Cerebellar cortex (tissue), 1 donor: ENCODE results near the gene USB1.

Experiments used
- DNase-seq: peaks from one replicate; pipeline ENCODE4 v3.0.0-alpha.2; 2015; ENCODE audit warnings: low spot score

Gene USB1

DNA sequence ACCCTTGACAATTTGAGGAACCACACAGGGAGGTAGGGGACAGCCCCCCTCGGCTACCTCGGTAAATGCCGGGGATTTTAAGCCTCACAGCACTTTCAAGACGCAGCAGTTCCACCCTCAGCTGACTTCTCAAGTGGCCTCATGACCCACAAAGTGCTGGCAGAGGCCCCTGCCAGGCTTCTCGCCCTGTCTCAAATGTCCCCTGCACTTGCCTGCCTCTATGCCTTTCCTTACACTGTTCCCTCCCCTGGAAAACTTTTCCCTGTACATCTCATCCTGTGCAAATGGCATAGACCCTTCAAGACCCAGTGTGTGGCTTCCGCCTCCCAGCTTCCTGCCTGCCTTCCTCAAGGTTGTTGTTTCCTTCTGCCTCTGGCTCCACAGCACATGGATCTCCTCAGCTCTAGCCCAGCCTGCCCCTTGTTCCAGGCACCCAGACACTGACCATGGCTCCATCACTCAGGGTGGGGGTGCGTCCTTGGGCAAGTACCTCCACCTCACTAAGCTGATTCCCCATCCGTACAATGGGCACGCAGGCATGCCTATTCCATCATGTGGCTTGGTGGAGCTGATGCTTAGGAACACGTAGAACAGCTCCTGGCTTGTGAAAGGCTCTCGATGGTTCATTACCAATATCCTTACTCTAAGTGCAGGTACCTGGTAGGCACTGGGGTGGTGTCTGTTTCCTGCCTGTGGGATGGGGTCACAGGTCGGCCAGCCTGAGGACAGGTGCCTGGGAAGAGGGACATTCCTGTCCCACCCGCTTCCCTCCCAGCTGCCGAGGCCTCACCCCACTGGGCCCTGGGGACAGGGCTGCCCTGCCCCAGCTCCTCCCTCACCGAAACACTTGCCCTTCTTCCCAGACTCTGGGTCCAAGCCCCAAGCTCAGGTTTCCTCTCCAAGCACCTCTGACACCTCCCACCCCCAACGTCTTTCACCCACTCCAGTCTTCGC, 48.3 kb downstream of the USB1 start:
- DNase-seq, result no peak

DNA sequence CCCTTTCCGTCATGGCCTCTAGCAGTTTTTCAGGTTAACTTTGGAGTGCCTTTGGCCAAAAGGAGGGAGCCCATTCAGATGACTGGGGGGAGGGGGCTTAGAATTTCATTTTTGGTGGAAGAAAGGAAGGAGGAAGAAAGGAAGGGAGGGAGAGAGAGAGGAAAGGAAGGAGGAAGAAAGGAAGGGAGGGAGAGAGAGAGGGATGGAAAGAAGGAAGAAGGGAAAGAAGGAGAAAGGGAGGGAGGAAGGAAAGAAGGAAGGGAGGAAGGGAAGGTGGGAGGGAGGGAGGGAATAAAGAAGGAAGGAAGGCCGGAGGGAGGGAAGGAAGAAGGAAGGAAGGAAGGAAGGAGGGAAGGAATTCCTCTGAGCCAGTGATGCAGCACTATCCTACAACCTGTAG, 50.1 kb downstream of the USB1 start:
- DNase-seq, result no peak

DNA sequence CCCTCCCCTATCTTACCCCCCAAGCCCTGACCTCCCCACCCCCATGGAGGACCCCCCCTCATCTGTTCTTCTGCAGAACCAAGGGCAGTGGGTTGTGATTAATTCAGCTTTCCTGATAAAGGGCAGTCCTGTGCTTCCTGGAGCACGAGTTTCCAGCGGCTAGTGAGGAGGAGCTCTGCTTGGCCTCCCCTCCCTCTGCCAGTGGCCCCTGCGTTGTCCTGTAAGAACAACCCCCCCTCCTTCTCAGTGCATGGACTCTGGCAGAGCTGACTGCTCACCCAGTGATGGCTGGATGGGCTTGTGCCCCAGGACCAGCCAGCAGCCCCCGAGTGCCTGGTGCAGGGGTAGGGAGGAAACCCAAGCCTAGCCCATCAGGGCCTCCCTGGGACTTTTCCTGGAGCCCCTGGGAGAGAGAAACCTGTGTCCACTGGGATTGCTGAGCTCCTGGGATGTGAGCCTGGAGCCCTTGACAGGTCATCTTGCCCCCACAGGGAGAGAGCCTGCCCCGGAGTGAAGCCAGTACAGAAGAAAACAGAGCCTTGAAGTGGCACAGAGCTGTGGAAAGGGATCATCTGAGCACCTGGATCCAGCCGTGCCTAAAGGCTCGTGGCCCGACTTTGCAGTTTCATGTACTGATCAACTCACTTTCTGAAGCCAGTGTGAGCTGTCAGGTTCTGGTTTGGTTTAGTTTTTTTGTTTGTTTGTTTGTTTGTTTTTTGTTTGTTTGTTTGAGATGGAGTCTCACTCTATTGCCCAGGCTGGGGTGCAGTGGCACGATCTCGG, 50.8 kb downstream of the USB1 start:
- DNase-seq, result no peak

DNA sequence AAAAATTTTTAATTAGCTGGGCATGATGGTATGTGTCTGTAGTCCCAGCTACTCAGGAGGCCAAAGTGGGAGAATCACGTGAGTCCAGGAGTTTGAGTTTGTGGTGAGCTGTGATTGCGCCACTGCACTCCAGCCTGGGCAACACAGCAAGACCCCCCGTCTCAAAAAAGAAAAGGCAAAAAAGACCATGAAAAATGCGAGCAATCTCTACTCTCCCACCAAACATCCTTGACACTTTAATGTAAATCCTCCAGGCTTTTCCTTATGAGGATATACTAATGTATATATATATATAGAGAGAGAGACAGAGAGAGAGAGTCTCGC, 52.4 kb downstream of the USB1 start:
- no peak for DNase-seq

DNA sequence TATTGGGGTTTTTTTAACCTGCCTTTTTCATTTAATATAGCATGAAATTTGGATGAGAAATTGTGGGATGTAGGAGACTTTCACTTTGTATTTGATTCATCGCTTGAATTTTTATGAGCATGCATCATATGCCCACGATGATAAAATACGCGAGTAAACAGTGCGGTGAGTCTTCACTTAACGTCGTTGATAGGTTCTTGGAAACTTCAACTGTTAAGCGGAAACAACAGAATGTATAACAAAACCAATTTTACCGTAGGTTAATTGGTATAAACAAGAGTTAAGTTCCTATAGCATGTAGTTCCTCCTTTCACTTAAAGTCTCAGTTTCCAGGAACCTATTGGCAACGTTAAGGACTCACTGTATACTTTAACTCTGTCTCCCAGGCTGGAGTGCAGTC, 53.1 kb downstream of the USB1 start:
- DNase-seq, result no peak

DNA sequence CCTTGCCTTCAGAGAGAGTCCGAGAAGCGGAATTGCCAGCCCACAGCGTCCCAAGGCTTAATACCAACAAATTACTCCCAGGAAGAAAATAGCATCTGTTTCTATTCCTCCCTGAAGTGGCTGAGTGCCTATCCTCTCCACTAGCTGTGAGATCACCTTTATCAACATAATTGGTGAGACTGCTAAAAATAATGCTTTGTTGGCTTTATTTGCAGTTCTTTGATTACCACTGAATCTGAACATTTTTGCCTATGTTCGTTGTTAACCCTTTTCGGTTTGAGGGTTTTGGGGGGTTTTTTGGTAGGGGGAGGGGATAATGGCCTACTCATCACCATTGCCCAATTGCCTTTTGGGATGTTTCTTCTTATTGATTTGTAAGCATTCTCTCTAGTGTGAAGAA, 55.4 kb downstream of the USB1 start:
- DNase-seq, result no peak

DNA sequence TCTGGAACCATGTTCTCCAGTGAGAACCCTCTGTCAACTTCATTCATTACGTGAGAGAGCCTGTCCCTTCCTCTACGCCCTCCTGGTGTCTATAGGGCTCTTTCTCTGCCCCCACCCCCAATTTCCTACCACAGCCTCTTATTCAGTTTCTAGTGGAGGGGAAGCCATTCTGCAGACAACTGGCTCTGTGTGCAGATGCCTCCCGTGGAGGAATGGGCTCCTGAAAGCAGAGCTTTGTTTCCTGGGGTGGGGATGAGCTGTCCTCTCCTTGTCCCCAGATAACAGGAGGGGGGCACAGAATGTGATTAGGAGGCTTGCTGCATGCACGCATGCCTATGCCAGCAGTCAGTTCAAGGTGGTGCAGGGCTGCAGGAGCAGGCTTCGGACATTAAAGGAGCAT, 55.9 kb downstream of the USB1 start:
- no peak for DNase-seq

DNA sequence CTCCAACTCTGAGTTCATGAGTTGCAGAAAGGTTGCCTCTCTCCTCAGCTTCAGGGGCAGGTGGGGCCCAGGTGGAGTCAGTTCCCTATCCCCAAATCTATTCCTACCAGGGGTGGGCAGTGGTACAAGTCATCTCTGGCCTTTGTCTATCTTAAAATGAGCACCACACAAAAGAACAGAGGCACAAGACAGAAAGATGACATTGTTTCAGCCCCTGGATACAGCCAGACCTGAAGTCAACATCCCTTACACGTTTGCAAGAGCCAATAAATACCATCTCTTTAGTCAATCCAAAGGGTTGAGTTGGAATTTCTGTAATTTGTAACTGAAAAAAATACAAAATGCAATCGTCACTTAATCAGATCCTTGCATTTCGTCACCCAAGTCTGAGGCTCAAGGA, 56.6 kb downstream of the USB1 start:
- no peak for DNase-seq

DNA sequence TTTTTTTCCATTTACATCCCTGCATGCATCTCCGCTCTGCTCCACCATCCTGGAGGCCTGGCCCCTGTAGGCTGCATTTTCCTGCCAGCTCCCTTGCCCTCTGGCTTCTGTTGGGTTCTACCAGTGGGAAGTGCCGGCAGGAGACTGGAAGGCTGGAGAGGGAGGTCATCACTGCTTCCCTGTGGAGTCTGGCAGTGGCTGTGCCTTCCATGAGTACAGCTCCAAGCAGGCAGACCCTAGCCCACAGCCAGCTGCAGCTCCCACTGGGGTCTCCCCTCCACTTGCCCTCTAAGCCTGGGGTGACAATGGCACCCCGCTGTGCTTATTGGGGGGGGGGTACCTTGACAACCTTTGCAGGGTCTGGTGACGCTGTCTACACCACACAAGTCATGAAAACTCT, 61.6 kb downstream of the USB1 start:
- no peak for DNase-seq

DNA sequence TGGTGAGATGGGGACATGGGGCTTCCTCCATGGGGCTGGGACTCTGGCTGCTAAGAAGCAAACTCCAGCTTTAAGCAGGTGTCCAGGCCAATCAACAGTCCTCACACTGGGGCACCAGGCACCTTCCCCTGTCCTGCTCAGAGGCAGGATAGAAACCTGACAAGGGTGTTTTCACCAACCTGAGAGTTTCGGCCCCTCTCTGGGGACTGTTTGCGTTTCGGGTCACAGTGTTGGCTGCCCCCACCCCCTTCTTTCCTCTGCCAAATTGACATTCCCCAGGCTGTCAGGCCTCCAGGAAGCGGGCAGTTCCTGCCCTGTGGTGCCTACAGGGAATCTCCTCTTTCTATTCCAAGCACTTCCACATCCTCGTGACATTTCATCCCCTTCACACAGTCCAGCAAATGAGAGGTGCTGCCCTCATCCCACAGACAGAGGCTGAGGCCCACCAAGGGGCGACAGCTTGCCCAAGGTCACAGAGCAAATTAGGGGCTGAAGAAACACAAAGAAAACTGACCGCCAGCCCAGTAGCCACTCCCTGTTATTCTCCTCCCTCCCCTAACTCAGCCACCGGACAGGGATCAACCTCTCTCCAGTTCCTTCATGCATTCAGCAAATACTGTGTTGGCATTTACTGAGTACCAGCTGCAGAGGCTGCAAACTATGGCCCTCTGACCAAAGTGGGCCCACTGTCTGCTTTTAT, 62.3 kb downstream of the USB1 start:
- DNase-seq, result no peak

DNA sequence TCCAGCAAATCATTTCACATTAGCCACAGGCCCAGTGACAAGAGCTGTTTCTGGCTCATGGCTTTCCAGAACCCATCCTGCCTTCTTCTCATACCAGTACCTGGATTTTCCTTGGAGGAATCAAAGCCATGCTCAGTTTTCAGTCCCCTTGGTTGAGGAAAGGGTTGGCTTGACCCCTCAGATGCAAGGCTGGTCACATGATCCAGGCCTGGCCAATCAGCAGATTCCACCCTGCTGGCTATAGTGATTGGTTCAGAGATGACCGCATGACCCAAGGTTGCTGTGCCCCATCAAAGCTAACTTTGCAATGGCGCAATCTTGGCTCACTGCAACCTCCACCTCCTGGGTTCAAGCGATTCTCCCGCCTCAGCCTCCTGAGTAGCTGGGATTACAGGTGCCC, 69.4 kb downstream of the USB1 start:
- no peak for DNase-seq
